ENCODE data around the gene BRCA1. TPM values are rescaled to one million over a fixed set of nuclear protein-coding genes. Genes with fewer than 3 reads are reported as not detected.
"Not testable (repeated sequence)": the region's sequence is repeated elsewhere in the genome, so short reads cannot be mapped to it uniquely, and the experiment has no call there.

Gene BRCA1
- polyA plus RNA-seq, 2 of the 4 experiments (the other 2 are of a cell fraction), result 41.0 to 71.8 TPM

DNA sequence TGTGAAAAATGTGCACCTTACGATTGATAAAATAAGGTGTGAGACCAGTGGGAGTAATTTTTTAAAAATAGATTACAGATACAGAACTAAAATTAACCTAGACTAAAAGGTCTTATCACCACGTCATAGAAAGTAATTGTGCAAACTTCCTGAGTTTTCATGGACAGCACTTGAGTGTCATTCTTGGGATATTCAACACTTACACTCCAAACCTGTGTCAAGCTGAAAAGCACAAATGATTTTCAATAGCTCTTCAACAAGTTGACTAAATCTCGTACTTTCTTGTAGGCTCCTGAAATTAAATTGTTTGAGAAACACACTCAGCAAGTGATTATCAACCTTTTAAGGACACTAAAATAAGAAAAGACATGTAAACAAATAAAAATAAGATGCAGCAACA is 20.5 kb downstream of the BRCA1 start:
- POLR2A ChIA-PET, result no interaction called here
- FAIRE-seq, result peak; percentile 94
- DNase-seq (ENCODE audit: low read depth in 1 of 2, low spot score in 1 of 2), result no peak
- Histone ChIP-seq H3K9me3 (no peaks in the 10 kb centered on the region), H3K4me1 (no peaks in the 10 kb centered on the region), H3K4me3 (no peak overlapping the region), H3K27ac (no peak overlapping the region), H3K4me2 (no peak overlapping the region)
- 90% methylated on average over 3 of the region's 3 CpGs for WGBS (ENCODE audit: missing lambda C conversion rate)
- TF ChIP-seq SREBF2 (IDR thresholded peaks at IDR 0.05) (no peak), MAZ (IDR thresholded peaks at IDR 0.05; ENCODE audit: borderline replicate concordance, low read depth, low read length) (no peak), RNF2 (IDR thresholded peaks at IDR 0.05; ENCODE audit: borderline replicate concordance, low read depth) (no peak), KDM1A (IDR thresholded peaks at IDR 0.05; ENCODE audit: low read depth) (no peak), KDM5A (IDR thresholded peaks at IDR 0.05) (no peak), ZC3H11A (IDR thresholded peaks at IDR 0.05) (no peak), ESRRA (IDR thresholded peaks at IDR 0.05; ENCODE audit: borderline replicate concordance, low read length) (no peak), MYC (IDR thresholded peaks at IDR 0.05; ENCODE audit: borderline replicate concordance, low read length) (no peak), MAFK (IDR thresholded peaks at IDR 0.05; ENCODE audit: partially characterized antibody) (no peak), CEBPB (IDR thresholded peaks at IDR 0.05) (no peak), NPAS2 (CRISPR knock-in tag; IDR thresholded peaks at IDR 0.05; ENCODE audit: borderline replicate concordance) (no peak), HOXA7 (CRISPR knock-in tag; IDR thresholded peaks at IDR 0.05) (no peak)
- TF ChIP-seq, protein P1, sequence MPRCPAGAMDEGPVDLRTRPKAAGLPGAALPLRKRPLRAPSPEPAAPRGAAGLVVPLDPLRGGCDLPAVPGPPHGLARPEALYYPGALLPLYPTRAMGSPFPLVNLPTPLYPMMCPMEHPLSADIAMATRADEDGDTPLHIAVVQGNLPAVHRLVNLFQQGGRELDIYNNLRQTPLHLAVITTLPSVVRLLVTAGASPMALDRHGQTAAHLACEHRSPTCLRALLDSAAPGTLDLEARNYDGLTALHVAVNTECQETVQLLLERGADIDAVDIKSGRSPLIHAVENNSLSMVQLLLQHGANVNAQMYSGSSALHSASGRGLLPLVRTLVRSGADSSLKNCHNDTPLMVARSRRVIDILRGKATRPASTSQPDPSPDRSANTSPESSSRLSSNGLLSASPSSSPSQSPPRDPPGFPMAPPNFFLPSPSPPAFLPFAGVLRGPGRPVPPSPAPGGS (IDR thresholded peaks at IDR 0.05), result no peak
- TF ChIP-seq, protein P2, sequence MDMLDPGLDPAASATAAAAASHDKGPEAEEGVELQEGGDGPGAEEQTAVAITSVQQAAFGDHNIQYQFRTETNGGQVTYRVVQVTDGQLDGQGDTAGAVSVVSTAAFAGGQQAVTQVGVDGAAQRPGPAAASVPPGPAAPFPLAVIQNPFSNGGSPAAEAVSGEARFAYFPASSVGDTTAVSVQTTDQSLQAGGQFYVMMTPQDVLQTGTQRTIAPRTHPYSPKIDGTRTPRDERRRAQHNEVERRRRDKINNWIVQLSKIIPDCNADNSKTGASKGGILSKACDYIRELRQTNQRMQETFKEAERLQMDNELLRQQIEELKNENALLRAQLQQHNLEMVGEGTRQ (IDR thresholded peaks at IDR 0.05), result no peak
- ATAC-seq, result no peak
- CTCF ChIA-PET, result interaction anchor here (0.8 to 1.9 kb wide), 3 partner anchors 10 to 48 kb away, joined by 3 to 5 read pairs (median 4); no protein-coding TSS in a partner anchor

DNA sequence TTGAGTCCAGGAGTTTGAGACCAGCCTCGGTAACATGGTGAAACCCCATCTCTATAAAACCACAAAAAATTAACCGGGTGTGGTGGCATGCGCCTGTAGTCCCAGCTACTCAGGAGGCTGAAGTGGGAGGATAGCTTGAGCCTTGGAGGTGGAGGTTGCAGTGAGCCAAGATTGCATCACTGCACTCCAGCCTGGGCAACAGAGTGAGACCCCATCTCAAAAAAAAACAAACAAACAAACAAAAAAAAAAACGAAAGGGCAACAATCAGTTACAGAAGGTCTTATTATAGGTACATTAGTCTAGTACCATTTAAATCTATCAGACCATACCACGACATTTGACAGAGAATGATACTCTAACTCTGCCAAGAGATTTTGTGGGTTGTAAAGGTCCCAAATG is 29.8 kb downstream of the BRCA1 start:
- CTCF ChIA-PET, result interaction anchor here (1.0 to 1.2 kb wide), 2 partner anchors 9 to 71 kb away, joined by 4 read pairs; no protein-coding TSS in a partner anchor
- H3K4me3 ChIP-seq; H3K4me1 ChIP-seq; H3K9me3 ChIP-seq; H3K4me2 ChIP-seq; H3K27ac ChIP-seq; FAIRE-seq; DNase-seq (ENCODE audit: low read depth in 1 of 2, low spot score in 1 of 2); ATAC-seq: not testable (repeated sequence)
- 73% methylated on average over 5 of the region's 5 CpGs for WGBS (ENCODE audit: missing lambda C conversion rate)
- POLR2A ChIA-PET, result interaction anchor here (0.7 kb wide), 1 partner anchor 73 kb away, joined by 4 read pairs; no protein-coding TSS in a partner anchor

DNA sequence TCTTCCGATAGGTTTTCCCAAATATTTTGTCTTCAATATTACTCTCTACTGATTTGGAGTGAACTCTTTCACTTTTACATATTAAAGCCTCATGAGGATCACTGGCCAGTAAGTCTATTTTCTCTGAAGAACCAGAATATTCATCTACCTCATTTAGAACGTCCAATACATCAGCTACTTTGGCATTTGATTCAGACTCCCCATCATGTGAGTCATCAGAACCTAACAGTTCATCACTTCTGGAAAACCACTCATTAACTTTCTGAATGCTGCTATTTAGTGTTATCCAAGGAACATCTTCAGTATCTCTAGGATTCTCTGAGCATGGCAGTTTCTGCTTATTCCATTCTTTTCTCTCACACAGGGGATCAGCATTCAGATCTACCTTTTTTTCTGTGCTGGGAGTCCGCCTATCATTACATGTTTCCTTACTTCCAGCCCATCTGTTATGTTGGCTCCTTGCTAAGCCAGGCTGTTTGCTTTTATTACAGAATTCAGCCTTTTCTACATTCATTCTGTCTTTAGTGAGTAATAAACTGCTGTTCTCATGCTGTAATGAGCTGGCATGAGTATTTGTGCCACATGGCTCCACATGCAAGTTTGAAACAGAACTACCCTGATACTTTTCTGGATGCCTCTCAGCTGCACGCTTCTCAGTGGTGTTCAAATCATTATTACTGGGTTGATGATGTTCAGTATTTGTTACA is 30.9 kb downstream of the BRCA1 start:
- POLR2A ChIA-PET, result no interaction called here

More for the DNA sequence above, 30.9 kb downstream of the BRCA1 start:
- ATAC-seq (no peak), DNase-seq (ENCODE audit: low read depth in 1 of 2, low spot score in 1 of 2) (no peak), FAIRE-seq (no peak)
- H3K4me2 ChIP-seq, result no peak overlapping the region
- H3K9me3 ChIP-seq, result no peaks in the 10 kb centered on the region
- H3K4me1 ChIP-seq, result no peaks in the 10 kb centered on the region
- TF ChIP-seq CHD2 (IDR thresholded peaks at IDR 0.05; ENCODE audit: low read length, partially characterized antibody), result no peak
- no peak for TF ChIP-seq MAFK (IDR thresholded peaks at IDR 0.05; ENCODE audit: partially characterized antibody)
- TF ChIP-seq JUNB (IDR thresholded peaks at IDR 0.05), result no peak
- no peak for TF ChIP-seq ZC3H11A (IDR thresholded peaks at IDR 0.05)
- TF ChIP-seq JUN (IDR thresholded peaks at IDR 0.05), result no peak
- TF ChIP-seq ESRRA (IDR thresholded peaks at IDR 0.05; ENCODE audit: borderline replicate concordance, low read length), result no peak
- no peak for TF ChIP-seq ZFP36 (IDR thresholded peaks at IDR 0.05; ENCODE audit: borderline replicate concordance, partially characterized antibody)
- TF ChIP-seq RCOR1 (IDR thresholded peaks at IDR 0.05; ENCODE audit: low read depth, low read length), result no peak
- no peak for TF ChIP-seq ZNF302 (CRISPR knock-in tag; IDR thresholded peaks at IDR 0.05)
- no peak for TF ChIP-seq PHF8 (IDR thresholded peaks at IDR 0.05; ENCODE audit: borderline replicate concordance, low read depth)
- no peak for TF ChIP-seq RNF2 (IDR thresholded peaks at IDR 0.05; ENCODE audit: borderline replicate concordance, low read depth)
- TF ChIP-seq POLR2A (IDR thresholded peaks at IDR 0.05; ENCODE audit: low read length), result no peak
- no peak for TF ChIP-seq TFCP2L1 (CRISPR knock-in tag; IDR thresholded peaks at IDR 0.05)
- WGBS (ENCODE audit: missing lambda C conversion rate), result 92% methylated on average over 4 of the region's 4 CpGs
- H3K27ac ChIP-seq, result no peak overlapping the region
- H3K4me3 ChIP-seq, result no peak overlapping the region
- CTCF ChIA-PET, result interaction anchor here (1.0 to 1.2 kb wide), 2 partner anchors 7 to 10 kb away, joined by 3 to 4 read pairs; no protein-coding TSS in a partner anchor
